Ishikawa (cell line): Measurements from ENCODE around the gene CADM2.

Experiments
- CEBPB ChIP-seq: IDR thresholded peaks from 2 replicates; pipeline ENCODE4 v1.6.1; 2012
- CREB1 ChIP-seq: IDR thresholded peaks from 2 replicates; pipeline ENCODE4 v1.6.1; 2012; ENCODE audit warnings: low read depth
- EGR1 ChIP-seq: IDR thresholded peaks from 2 replicates; pipeline ENCODE4 v1.6.1; 2012
- EP300 ChIP-seq: IDR thresholded peaks from 2 replicates; pipeline ENCODE4 v1.6.1; 2012; ENCODE audit warnings: borderline replicate concordance
- FOXM1 ChIP-seq: IDR thresholded peaks from 2 replicates; pipeline ENCODE4 v1.6.1; 2012; ENCODE audit warnings: low read depth, borderline replicate concordance
- MAX ChIP-seq: IDR thresholded peaks from 2 replicates; pipeline ENCODE4 v1.6.1; 2012
- NFIC ChIP-seq: IDR thresholded peaks from 2 replicates; pipeline ENCODE4 v1.6.1; 2012
- RAD21 ChIP-seq: IDR thresholded peaks from 2 replicates; pipeline ENCODE4 v1.6.1; 2012; ENCODE audit warnings: low read depth
- TAF1 ChIP-seq: IDR thresholded peaks from 2 replicates; pipeline ENCODE4 v1.6.1; 2012; ENCODE audit warnings: low read depth, mild to moderate bottlenecking
- TCF12 ChIP-seq: IDR thresholded peaks from 2 replicates; pipeline ENCODE4 v1.6.1; 2012; ENCODE audit warnings: low read depth
- TEAD4 ChIP-seq: IDR thresholded peaks from 2 replicates; pipeline ENCODE4 v1.6.1; 2012
- USF1 ChIP-seq: IDR thresholded peaks from 2 replicates; pipeline ENCODE4 v1.6.1; 2012
- YY1 ChIP-seq: IDR thresholded peaks from 2 replicates; pipeline ENCODE4 v1.6.1; 2012; ENCODE audit warnings: low read depth
- ZBTB7A ChIP-seq: IDR thresholded peaks from 2 replicates; pipeline ENCODE4 v1.6.1; 2012; ENCODE audit warnings: low read depth
- TF ChIP-seq, protein P1 (sequence below): IDR thresholded peaks from 2 replicates; pipeline ENCODE4 v1.6.1; 2012; ENCODE audit warnings: low read depth, mild to moderate bottlenecking

CADM2 gene

GRCh38 chr3:85020828-85021227 is 62.0 kb downstream of the CADM2 start:
- no peak for TF ChIP-seq TEAD4

- TF ChIP-seq NFIC (no peak), TEAD4 (no peak), EGR1 (no peak), TAF1 (no peak), EP300 (no peak), ZBTB7A (no peak), TCF12 (no peak), USF1 (no peak), CREB1 (no peak), YY1 (no peak)
Observed at GRCh38 chr3:85030052-85030451, 71.3 kb downstream of the CADM2 start.

- TF ChIP-seq USF1 (no peak), RAD21 (no peak), TEAD4 (no peak), MAX (no peak), TAF1 (no peak), ZBTB7A (no peak), TCF12 (no peak), EP300 (no peak)
- TF ChIP-seq, protein P1, sequence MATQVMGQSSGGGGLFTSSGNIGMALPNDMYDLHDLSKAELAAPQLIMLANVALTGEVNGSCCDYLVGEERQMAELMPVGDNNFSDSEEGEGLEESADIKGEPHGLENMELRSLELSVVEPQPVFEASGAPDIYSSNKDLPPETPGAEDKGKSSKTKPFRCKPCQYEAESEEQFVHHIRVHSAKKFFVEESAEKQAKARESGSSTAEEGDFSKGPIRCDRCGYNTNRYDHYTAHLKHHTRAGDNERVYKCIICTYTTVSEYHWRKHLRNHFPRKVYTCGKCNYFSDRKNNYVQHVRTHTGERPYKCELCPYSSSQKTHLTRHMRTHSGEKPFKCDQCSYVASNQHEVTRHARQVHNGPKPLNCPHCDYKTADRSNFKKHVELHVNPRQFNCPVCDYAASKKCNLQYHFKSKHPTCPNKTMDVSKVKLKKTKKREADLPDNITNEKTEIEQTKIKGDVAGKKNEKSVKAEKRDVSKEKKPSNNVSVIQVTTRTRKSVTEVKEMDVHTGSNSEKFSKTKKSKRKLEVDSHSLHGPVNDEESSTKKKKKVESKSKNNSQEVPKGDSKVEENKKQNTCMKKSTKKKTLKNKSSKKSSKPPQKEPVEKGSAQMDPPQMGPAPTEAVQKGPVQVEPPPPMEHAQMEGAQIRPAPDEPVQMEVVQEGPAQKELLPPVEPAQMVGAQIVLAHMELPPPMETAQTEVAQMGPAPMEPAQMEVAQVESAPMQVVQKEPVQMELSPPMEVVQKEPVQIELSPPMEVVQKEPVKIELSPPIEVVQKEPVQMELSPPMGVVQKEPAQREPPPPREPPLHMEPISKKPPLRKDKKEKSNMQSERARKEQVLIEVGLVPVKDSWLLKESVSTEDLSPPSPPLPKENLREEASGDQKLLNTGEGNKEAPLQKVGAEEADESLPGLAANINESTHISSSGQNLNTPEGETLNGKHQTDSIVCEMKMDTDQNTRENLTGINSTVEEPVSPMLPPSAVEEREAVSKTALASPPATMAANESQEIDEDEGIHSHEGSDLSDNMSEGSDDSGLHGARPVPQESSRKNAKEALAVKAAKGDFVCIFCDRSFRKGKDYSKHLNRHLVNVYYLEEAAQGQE: no peak
Observed at GRCh38 chr3:85037203-85037602, 78.4 kb downstream of the CADM2 start.

- TF ChIP-seq CREB1: no peak
- no peak for TF ChIP-seq NFIC
- TF ChIP-seq EP300: no peak
Observed at GRCh38 chr3:85041001-85041400, 82.2 kb downstream of the CADM2 start.

GRCh38 chr3:85041562-85042055 is 82.8 kb downstream of the CADM2 start:
- no peak for TF ChIP-seq FOXM1
- no peak for TF ChIP-seq MAX
- TF ChIP-seq YY1: no peak
- TF ChIP-seq, protein P1: no peak
- TF ChIP-seq EGR1: no peak
- no peak for TF ChIP-seq USF1
- TF ChIP-seq RAD21: no peak
- no peak for TF ChIP-seq CREB1
- TF ChIP-seq TCF12: no peak
- no peak for TF ChIP-seq NFIC

GRCh38 chr3:85050821-85051220 is 92.0 kb downstream of the CADM2 start:
- no peak for TF ChIP-seq ZBTB7A
- TF ChIP-seq CEBPB: no peak
- TF ChIP-seq, protein P1: no peak
